Middle frontal gyrus (tissue), 1 donor: ENCODE results near the gene CFAP100.

Source experiments
- DNase-seq: peaks from one replicate; pipeline ENCODE4 v3.0.0-alpha.2; 2015; ENCODE audit warnings: low spot score; ENCODE audit errors: extremely low spot score

The CFAP100 gene

DNA sequence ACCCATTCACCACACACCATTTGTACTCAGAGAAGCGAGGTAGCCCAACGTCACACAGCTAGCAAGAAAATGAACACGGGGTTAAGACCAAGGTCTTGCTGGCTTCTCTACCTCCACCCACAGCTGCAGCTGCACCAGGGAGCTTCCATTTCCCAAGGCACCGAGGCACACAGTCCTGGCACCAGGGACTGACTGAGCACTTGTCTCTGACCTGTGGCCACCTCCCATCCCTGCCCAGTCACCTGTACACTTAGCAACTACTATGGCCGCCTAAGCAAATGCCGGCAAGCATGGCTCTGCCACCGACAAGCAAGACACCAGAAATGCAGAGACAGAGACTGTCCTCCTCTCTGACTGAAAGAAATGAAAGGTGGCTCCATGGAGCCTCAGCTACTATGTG, 65.7 kb downstream of the CFAP100 start:
- DNase-seq = no peak

DNA sequence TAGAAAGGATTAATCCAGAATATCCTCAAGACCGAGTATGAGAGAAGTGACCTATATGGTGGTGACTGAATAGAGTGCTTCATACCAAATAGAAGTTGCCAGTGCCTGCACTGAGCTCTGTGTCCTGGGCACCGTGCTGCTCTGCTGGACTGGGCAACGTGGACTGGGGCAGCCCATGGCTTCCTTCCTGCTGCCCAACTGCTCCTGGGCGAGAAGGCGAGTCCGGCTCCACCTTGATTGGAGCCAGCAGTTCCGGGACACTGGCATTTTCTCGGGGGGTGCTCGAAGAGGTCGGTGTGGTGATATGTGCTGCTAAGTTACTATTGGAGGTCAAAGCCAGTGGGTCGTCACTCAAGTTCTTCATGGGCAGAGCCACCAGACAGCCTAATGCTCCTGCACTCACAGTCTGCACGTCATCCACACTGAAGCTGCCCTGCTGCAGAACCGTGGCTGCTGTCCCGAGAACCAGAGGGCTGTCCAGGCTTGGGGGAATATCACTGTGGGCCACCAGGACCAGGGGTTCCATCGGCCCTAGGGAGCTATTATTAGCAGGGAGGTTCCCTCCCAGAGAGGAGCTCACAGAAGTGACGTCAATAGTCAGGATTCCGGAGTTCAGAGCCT, 66.9 kb downstream of the CFAP100 start:
- no peak for DNase-seq

DNA sequence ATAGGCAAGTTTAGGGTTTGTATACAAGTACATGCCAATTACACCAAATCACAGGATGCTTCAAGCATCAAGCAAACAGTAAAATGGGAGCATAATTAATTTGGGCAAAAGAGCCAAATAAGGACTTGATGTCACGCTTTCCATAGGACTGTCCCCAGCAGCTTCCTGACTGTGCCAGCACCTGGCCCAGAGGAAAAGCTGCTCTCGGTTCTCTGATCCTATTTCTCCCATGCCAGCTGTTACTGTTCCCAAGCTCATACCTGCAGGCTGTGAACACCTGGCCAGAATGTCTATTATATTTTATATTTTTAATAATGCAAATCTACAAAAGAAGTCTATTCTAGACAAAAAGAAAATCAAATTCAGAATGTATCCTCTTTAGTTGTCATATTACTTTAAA, 68.8 kb downstream of the CFAP100 start:
- no peak for DNase-seq

DNA sequence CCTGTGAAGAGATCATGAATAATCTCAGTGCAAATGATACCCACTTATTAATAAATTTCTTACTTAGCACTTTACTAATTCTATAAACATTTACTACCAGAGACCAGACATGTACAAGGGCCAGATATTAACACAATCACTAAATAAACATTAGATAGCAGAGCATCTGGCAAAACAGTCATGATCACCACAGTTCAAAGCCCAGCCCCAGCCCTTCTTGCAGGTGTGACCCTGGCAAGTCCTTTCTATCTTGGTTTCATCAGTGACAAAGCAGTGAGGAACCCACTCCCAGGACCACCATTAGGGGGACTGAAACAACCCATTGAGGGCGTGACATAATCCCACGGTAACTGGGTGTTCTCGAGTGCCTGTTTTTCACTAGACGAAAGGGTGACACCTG, 69.4 kb downstream of the CFAP100 start:
- DNase-seq = no peak

DNA sequence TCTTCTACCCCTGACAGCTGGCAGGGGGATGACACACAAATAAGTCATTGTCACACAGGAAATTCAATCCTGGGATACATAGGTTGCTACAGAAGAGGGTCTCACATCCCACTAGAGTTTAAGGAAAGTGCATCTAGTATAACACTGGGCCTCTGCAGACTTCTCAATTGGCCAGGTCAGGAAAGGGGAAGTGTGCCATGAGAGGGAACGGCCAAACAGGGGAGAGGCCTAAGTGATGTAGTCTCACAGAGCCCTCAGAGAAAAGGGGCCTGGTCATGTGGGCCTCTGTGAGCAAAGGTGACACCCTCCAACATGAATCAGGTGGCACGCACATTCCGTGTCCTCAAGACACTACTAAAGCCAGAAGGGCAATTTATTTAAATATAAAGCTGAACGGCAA, 69.8 kb downstream of the CFAP100 start:
- no peak for DNase-seq

DNA sequence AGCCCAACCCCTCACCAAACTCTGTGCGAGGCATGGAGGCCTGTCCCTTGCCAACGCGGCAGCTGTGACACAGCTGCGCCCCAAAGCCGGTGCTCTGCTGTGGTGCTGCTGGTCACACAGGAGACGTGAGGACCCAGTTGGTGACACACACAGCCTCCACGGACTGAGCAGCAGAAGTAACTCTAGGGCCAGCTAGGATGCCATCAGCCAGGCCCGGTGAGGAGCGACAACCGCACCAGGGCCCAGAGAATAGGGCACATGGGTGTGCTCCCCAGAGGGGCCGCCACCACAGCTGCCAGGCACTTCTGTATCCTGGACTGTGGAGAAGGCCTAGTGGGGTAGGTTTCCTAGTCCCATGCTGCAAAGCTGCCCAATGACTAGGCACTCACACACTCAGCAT, 70.3 kb downstream of the CFAP100 start:
- DNase-seq = no peak

DNA sequence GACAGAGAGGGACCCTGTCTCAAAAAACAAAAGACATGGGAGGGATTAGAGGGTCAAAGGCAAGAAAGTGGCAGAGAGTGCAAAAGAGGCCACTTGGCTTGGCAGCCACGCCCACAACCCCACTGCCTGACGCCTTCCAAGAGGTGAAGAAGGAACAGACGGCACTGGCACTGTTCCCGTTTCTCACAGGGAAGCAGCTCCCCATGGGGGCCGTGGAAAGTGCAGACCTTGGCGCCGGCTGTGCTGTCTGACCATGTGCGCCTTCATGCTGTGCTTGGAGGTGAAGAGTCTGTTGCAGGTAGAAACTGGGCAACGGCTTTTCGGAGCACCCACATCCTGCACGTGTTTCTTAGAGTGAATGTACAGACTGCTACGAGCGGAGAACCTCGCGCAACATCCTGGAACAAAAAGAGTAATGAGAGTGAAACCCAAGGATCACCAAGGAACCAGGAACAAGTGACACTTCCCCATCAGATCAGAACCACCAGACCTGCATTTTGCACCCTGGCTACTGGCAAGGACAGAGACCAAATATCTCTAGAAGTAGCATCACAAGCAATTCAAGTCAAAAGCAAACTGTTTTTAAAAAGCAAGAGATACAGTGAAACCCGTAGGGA, 71.3 kb downstream of the CFAP100 start:
- DNase-seq = no peak

DNA sequence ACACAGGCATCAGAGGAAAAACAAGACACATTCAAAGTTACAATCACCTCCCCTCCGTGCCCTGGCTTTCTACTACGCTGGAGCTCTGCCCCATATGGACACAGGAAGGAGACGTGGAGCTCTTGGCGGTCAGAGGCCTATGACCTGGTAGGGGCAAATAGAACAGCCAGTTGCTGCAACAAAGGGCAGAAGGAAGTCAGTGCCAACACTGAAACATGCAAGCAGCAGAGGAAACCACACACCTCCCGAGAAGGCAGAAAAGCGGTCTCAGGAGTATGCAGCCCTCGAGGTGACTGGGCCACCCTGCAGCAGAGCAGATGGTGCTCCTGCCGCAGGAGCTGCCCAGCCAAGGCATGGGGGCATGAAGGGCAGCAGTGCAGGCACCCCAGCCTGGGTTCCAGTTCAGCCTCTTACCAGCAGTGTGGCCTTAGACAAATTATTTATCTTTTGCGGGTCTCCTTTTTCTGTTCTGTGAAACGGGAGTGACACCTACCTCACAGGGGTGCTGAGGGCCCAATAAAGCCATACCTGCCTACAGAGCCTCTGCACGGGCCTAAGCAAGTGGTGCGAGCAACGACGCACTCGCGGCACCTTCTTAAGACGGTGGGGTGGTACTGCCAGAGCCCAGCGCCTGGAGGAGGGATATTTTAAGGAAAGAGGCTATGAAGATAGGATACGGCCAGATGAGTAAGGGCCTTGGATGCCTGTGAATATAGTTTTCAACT, 72.3 kb downstream of the CFAP100 start:
- DNase-seq = no peak

DNA sequence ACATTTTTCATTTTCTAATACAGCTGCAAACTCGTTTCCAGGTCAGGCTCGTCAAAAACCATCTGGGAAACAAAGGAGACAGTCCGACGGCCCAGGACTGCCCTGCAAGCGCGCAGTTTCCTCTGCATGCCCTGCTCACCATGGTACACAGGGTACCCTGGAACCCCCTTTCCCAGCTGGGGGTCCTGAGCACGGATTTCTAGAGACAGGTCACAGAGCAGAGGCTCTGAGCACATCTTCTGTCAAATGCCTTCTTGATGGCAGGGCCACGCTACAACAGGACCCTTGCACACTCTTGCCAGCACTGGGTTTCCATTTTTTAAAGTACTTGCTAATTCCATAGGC, 72.9 kb downstream of the CFAP100 start:
- DNase-seq = no peak

DNA sequence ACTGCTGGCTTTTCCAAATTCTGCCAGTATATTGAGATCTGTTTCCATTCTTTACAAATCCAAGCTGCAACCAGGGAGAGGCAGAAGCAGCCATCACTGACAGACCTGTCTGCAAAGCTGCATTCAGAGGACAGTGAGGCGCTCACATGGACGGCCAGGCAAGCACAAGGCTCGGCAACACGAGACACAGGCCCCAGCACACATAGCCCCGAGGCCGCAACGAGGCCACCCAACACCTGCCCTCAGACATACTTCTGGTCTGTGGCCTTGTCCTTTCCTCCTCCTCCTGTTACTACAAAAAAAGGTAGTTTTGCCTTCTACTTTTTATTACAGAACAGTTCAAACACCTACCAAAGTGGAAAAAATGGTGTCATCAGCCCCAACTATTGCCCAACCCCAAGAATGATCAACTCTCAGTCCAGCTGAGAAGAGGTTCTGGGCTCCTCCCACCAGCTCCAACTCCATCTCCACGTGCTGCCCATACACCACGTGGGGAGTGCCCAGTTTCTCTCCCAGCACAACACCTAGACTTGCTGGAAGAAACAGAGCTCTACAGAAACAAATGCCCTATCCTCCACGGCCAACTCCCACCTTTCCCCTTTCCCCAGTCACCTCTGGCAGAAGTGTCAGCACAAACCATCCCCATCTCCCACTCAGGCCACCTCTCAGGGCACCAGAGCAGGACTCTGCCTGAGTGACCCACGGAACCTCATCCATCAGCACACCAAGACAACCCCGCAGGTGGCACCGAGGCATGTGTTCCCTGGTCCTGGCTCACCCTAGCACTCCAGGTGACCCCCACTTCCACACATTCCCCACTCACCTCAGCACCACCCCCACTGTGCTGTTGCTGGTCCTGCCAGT, 73.6 kb downstream of the CFAP100 start:
- no peak for DNase-seq

DNA sequence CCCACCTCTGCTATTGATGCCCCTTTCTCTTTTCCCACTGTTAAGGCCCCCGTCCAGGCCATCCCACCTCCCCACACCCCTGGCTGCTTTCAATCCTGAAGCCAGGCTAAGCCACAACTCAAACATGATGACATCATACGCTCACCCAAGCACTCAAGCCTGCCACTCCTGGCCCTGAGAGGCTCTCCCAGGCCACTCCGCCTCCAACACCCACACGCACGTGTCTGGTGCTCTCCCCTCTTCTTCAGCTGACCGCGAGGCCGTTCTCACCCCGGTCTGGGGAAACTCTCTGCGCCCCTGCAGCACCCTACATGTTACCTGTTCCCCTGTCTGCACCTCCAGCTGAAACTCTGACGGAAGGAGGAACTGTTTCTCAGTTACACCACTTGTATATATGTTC, 74.8 kb downstream of the CFAP100 start:
- no peak for DNase-seq

DNA sequence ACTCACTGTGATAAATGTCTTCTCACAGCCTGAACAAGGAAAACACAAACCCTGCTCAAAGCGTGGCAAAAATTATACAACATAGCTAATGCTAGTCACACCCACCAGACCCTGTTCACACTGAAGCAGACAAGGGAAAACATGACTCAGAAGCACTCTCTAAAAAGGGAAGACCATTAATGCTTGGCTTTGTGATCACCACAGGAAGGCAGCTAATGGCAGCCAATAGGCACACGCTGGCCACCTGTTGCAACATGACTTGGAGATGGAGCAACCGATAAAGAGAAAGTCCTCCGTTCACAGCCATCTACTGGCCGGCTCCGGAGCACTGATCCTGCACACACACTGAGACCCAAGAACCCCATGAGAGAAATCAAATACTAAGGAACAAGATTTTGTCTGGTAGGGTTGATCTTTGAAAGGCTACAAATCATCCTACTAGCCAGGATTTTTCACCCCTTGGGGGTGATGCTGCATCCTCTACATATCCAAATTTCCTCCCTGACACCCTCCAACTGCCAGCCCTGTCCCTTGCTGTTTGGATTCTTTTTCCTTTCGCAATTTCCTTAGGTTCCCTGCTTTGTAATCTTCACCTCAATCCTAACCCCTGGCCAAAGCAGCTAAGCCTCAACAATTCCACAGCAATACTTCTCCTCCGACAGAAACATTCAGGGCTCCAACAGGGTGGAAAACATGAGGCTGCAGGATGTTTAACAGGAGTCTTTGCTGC, 77.7 kb downstream of the CFAP100 start:
- no peak for DNase-seq

DNA sequence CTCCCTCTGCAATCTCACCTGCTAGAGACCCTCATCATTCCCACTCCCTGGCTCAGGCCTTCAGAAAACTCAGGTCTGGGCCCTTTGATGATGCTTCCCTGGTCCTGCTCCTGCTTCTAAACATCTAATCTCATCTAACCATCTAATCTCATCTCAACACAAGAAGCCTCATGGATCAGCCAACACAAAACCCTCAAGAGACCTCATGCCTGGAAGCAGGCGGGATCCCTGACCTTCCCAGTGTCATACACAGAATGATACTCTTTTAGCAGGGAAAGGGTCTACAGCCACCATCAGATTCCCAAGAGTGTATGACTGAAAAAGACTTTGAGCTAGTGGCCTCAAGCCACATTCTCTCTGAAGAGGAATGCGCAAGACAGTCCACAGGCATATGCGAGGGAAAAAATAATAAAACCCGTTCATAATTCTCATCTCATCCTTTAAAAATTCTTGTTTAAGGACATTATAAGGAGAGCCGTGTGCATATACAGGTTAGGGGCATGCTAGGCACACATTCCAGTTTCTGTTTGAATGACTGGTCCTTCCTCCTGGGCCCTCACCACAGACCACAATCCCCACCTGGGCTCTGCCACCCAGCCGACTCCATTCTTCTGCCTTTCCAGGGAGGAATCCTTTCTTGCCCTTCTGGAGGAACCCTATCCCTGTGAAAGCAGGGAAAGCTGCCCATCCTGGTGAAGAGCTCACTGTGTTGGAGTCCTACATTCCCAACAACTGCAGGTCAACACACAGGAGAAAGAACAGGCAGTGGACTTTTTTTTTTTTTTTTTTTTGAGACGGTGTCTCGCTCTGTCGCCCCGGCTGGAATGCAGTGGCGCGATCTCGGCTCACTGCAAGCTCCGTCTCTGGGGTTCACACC, 78.8 kb downstream of the CFAP100 start:
- DNase-seq = no peak

DNA sequence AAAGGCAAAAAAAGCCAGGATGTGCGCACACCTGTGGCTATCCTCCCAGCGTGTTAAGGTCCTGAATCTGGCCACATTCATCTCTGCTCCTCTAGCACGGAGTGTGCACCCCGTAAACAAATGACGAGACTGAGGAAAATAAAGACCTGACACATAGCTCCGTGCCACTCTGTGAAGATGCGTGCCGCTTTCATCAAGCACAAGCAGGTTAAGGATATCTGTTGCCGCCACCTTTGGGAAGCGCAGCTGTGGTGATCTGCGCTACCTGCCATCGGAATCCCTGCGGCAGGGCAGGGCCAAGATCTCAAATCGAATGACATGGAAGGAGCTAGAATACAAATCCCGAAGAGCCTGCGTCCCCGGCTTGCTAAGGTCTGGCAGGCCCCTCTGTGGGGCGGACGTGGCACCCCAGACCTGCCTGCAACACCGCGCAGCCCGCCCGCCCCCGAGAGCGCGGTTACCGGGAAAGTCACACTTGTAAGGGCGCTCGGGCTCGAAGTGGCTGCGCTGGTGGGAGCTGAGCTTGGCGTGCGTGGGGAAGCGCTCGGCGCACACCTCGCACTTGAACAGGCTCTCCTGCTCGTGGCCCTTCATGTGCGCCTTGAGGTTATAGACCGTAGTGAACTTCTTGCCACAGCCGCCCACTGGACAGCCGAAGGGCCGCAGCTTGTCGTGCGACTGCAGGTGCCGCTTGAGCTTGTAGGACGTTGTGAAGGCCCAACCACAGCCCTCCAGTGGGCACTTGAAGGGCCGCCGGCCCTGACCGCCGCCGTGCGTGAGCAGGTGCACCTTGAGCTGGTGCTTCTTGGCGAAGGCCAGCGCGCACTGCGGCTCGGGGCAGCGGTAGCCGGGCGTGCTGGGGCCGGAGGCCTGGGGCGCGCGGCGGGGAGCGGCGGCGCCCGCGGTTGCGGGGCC, 80.0 kb downstream of the CFAP100 start:
- no peak for DNase-seq

DNA sequence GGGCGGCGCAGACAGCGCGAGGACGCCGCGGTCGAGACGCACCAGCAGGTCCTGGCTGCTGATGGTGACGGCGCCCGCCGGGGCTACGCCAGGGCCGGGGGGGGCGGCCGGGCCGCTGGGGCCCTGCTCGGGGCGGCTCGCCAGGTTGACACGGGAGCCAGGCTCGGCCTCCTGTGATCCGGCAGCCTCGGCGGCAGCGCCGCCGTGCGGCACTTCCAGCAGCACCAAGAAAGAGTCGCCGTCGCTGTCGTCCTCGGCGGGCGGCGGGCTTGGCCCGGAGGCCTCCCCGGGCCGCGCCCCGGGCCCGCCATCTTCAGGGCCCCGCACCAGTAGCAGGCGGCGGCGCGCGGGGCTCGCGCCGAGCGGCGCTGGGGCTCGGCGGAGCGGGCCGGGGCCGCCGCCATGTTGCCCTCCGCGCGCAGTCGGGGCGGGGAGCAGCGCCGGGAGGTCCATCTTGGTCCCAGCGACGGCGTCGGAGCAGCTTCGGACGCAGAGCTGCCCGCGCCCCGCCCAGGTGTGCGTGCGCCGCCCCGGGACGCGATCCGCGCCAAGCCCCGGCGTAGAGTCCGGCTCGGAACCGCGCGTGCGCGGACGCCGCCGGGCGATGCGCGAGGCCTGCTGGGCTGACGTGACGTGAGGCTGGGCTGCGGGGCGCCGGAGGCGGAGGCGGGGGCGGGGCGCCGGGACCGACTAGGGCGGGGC, 80.9 kb downstream of the CFAP100 start, which contains the start of gene ZXDC:
Gene ZXDC, minus strand, starts transcription at position 479 of the 702 bp plus-strand sequence. Its CDS starts 26 bp downstream, at position 453.
- DNase-seq = peak; percentile 83

DNA sequence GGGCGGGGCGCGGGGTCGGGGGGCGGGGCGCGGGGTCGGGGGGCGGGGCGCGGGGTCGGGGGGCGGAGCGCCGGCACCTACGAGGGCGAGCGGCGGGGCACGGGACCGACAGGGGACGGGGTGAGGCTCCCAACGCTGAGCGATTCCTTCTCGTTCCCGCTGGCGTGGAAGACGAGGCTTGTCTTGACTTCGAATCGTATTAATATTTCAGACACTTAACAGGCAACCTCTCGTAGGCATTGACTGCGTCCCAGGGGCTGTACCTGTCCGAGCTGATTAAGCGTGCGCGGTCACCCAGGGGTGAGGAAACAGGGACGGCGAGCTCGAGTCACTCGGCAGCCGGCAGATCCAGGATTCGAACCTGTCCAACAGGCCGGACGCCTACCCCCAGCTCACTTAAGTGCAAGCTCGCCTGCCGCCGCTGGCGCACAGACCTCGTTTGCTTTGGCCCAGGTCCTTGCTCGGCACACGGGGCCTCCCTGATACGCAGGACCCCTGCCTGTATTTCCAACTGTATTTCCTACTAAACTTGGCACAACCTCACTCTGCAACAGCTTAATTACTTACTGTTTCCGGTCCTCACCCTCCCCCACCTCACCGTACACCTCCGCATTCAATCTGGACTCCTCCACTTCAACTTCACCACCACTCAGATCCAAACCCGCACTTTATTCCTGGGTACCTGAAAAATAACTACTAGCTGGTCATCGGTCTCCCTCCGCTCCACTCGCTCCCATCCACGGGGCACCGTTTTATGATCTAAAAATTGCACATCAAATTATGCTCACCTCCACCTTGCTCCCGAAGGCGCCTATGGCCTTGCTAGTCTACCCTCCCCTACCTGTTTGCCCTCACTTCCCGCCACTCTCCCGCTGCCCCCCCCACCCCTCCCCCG, 81.7 kb downstream of the CFAP100 start:
- DNase-seq = no peak

DNA sequence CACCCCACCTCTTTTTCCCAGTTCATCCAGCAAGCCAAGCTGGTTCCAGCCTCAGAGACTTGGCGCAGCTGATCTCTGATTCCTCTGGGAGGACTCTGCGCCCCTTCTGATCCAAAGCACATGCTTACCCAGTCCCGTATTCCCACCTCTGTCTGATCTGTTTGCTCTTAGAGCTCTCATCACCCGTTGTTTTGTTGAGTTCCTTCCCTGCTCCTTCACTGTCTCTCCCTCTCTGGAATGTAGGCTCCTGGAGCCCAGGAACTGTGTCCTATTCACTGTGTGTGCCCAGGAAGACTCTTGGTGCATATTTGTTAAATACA, 82.3 kb downstream of the CFAP100 start:
- no peak for DNase-seq
